K562 (cell line): Measurements from ENCODE around the gene TMEM209.

Experiments used
- ATF7 ChIP-seq: fragments of 450-650 bp; IDR thresholded peaks from 2 replicates; pipeline ENCODE4 v1.7.1; 2014; ENCODE audit warnings: mild to moderate bottlenecking, moderate library complexity
- CEBPB ChIP-seq: fragments of 450-650 bp; IDR thresholded peaks from 2 replicates; pipeline ENCODE4 v1.6.1; 2016; ENCODE audit warnings: missing genetic modification characterization, missing compliant biosample characterization
- CSDE1 ChIP-seq, 2 experiments: fragments of 450-650 bp; IDR thresholded peaks; 2 replicates each; pipeline ENCODE4 v1.6.1; 2016; ENCODE audit warnings: mild to moderate bottlenecking in 1 of 2
- CTCF ChIP-seq, 3 experiments: IDR thresholded peaks in 2 of 3; conservative IDR thresholded peaks in 1 of 3; 2 replicates each; pipeline ENCODE4 v1.5.1; 2011 to 2012; ENCODE audit warnings: low read length in 3 of 3, mild to moderate bottlenecking in 3 of 3, control low read depth in 2 of 3, improper control_type of control experiment in 1 of 3, inconsistent platforms in 1 of 3, low read depth in 1 of 3, mixed read lengths in 1 of 3, moderate library complexity in 1 of 3; ENCODE audit not compliant: insufficient read depth in 2 of 3
- HNRNPLL ChIP-seq: fragments of 200-400 bp; formaldehyde crosslinking; IDR thresholded peaks from 2 replicates; pipeline ENCODE4 v1.6.1; 2017; ENCODE audit warnings: low read length, low read depth, mild to moderate bottlenecking; ENCODE audit not compliant: poor library complexity, severe bottlenecking
- L3MBTL2 ChIP-seq: fragments of 450-650 bp; IDR thresholded peaks from 2 replicates; pipeline ENCODE4 v1.6.1; 2016; ENCODE audit warnings: mild to moderate bottlenecking, moderate library complexity
- MAX ChIP-seq: sonication (generic); formaldehyde crosslinking; IDR thresholded peaks from 2 replicates; pipeline ENCODE4 v1.9.0; 2022; ENCODE audit warnings: mild to moderate bottlenecking, missing genetic modification reagents
- MXI1 ChIP-seq: IDR thresholded peaks from 2 replicates; pipeline ENCODE4 v1.6.1; 2011; ENCODE audit warnings: low read depth, mild to moderate bottlenecking, improper control_type of control experiment, low read length
- SP1 ChIP-seq: sonication (generic); formaldehyde crosslinking; IDR thresholded peaks from 2 replicates; pipeline ENCODE4 v1.8.1; 2022; ENCODE audit warnings: mild to moderate bottlenecking, missing genetic modification reagents
- ZFX ChIP-seq: sonication (generic); formaldehyde crosslinking; IDR thresholded peaks from 2 replicates; pipeline ENCODE4 v1.8.0; 2022; ENCODE audit warnings: mild to moderate bottlenecking, missing genetic modification reagents, moderate library complexity
- ZHX1 ChIP-seq: fragments of 150-350 bp; conservative IDR thresholded peaks from 2 replicates; pipeline ENCODE4 v1.6.1; 2014; ENCODE audit warnings: low read length

GRCh38 chr7:130179631-130180030 is 25.6 kb downstream of the TMEM209 start:
- TF ChIP-seq ZFX = no peak
- no peak for TF ChIP-seq CTCF (IDR thresholded peaks at IDR 0.05 in 2 of 3, conservative IDR thresholded peaks at IDR 0.05 in 1 of 3; ENCODE audit: insufficient read depth in 2 of 3, low read depth in 1 of 3, low read length in 3 of 3)
- no peak for TF ChIP-seq MXI1
- no peak for TF ChIP-seq HNRNPLL
- TF ChIP-seq CEBPB = no peak
- TF ChIP-seq ZHX1 = no peak
- TF ChIP-seq MAX (CRISPR knock-in tag) = no peak
- TF ChIP-seq CSDE1 (IDR thresholded peaks at IDR 0.05) = no peak
- no peak for TF ChIP-seq L3MBTL2
- no peak for TF ChIP-seq SP1 (CRISPR knock-in tag)
- TF ChIP-seq ATF7 = no peak
